Transverse colon (tissue), 4 donors: ENCODE measurements around the gene LRBA. TPM values are rescaled to one million over a fixed set of nuclear protein-coding genes. Genes with fewer than 3 reads are reported as not detected.

Experiments used
- DNase-seq: peaks from one replicate; pipeline ENCODE4 v3.0.0-alpha.2; 2019
- H3K27ac ChIP-seq, 4 donors: fragments of 200-600 bp; sonication (generic); 2 replicates each; pipeline ENCODE4 v1.5.1; 2016 to 2018; ENCODE audit warnings: inconsistent platforms in 4 of 4
- H3K27me3 ChIP-seq: fragments of 200-600 bp; sonication (generic); 2 replicates; pipeline ENCODE4 v1.5.1; 2017; ENCODE audit warnings: inconsistent platforms
- H3K36me3 ChIP-seq, 4 donors: fragments of 200-600 bp; sonication (generic); 2 replicates each; pipeline ENCODE4 v1.5.1; 2017 to 2019; ENCODE audit warnings: inconsistent platforms in 4 of 4
- H3K4me1 ChIP-seq, 4 donors: fragments of 200-600 bp; sonication (generic); 2 replicates each; pipeline ENCODE4 v1.5.1; 2017 to 2020; ENCODE audit warnings: inconsistent platforms in 4 of 4
- H3K4me3 ChIP-seq, 4 donors: fragments of 200-600 bp; sonication (generic); 1 replicate in 1 of 4; 2 replicates in 3 of 4; pipeline versions ENCODE4 v1.5.1 to v1.6.1; 2017 to 2019; ENCODE audit warnings: inconsistent platforms in 4 of 4
- H3K9me3 ChIP-seq, 2 donors: fragments of 200-600 bp; sonication (generic); 2 replicates each; pipeline ENCODE4 v1.5.1; 2017 to 2019; ENCODE audit warnings: inconsistent platforms in 2 of 2
- CTCF ChIP-seq, 5 experiments: fragments of 200-600 bp in 3 of 5; fragments of 450-650 bp in 2 of 5; sonication (generic) in 3 of 5; IDR thresholded peaks; 1 replicate in 2 of 5; 2 replicates in 3 of 5; pipeline ENCODE4 v1.5.1; 2016 to 2017; ENCODE audit warnings: antibody characterized with exemption in 5 of 5, inconsistent platforms in 3 of 5, mild to moderate bottlenecking in 2 of 5, moderate library complexity in 1 of 5
- EP300 ChIP-seq: sonication (generic); formaldehyde crosslinking; IDR thresholded peaks from one replicate; pipeline ENCODE4 v1.6.1; 2017; ENCODE audit warnings: antibody characterized with exemption, low read depth
- POLR2A ChIP-seq: fragments of 450-650 bp; IDR thresholded peaks from one replicate; pipeline ENCODE4 v1.6.1; 2016; ENCODE audit warnings: antibody characterized with exemption, mild to moderate bottlenecking, moderate library complexity
- POLR2AphosphoS5 ChIP-seq, 3 donors: sonication (generic); formaldehyde crosslinking; IDR thresholded peaks; one replicate each; pipeline ENCODE4 v1.6.1; 2016; ENCODE audit warnings: antibody characterized with exemption in 3 of 3
- WGBS, 2 donors: methylation state at CpG; one replicate each; pipeline ENCODE4 v1.1.5; 2018; ENCODE audit warnings: low coverage in 1 of 2; 5-methylcytosine and 5-hydroxymethylcytosine counted together
- in situ Hi-C, 4 donors: fragments of 200-750 bp; cut with MboI; loops; one replicate each; pipeline versions ENCODE4 v1.15.0 to v1.15.1; 2017; ENCODE audit warnings: low sequenced_read_pairs in 3 of 4, low pct_ligation_motif_present in 1 of 4, low pct_unique_long_range_greater_than_20kb in 1 of 4
- intact Hi-C: fragments of 100-400 bp; cut with DNase I; formaldehyde crosslinking; loops from one replicate; pipeline ENCODE4 v1.15.1; 2023; ENCODE audit warnings: low total_unique reads
- total RNA-seq, 4 donors: library from RNA; depleted of rRNA; stranded (reverse); fragments of >200 nt; gene quantifications; one replicate each; pipeline ENCODE4 v1.1.0, GENCODE V29; 2016

LRBA gene
- total RNA-seq, 4 donors from 2014 or later = 82.7 to 125 (median 112) TPM

GRCh38 chr4:151013944-151014343, 1.1 kb downstream of the LRBA start:
- H3K36me3 ChIP-seq = no peaks in the 10 kb centered on the region
- no peaks in the 10 kb centered on the region for H3K27me3 ChIP-seq
- intact Hi-C loops (no loop called here), in situ Hi-C loops (no loop called here)
- H3K4me3 ChIP-seq = peak overlapping the region in 3 of 4 donors; percentile 89 to 92 (median 92)
- TF ChIP-seq POLR2AphosphoS5 (IDR thresholded peaks at IDR 0.05) (no peak), CTCF (IDR thresholded peaks at IDR 0.05) (no peak), EP300 (no peak), POLR2A (no peak)
- 7 to 13% methylated on average over 4 of the region's 4 CpGs for WGBS, 2 donors
- DNase-seq = no peak
- no peaks in the 10 kb centered on the region for H3K9me3 ChIP-seq
- peaks cover 3 to 27% (median 15%) of the 10 kb centered on the region in 4 donors for H3K4me1 ChIP-seq
- H3K27ac ChIP-seq = peak overlapping the region; percentile 98 to 99 (median 99)

GRCh38 chr4:151013491-151013890, 1.6 kb downstream of the LRBA start:
- no peaks in the 10 kb centered on the region for H3K27me3 ChIP-seq
- H3K4me1 ChIP-seq = peaks cover 3 to 27% (median 15%) of the 10 kb centered on the region in 4 donors
- intact Hi-C loops (no loop called here), in situ Hi-C loops (no loop called here)
- H3K36me3 ChIP-seq = no peaks in the 10 kb centered on the region
- DNase-seq = no peak
- peak overlapping the region in 3 of 4 donors; percentile 89 to 92 (median 92) for H3K4me3 ChIP-seq
- 7% methylated on average over 1 of the region's 1 CpG; no CpG with 5 or more reads in 1 of the 2 donors for WGBS, 2 donors
- peak overlapping the region in 2 of 4 donors; percentile 14 to 99 for H3K27ac ChIP-seq
- no peaks in the 10 kb centered on the region for H3K9me3 ChIP-seq
- TF ChIP-seq EP300 (no peak), POLR2A (no peak), POLR2AphosphoS5 (IDR thresholded peaks at IDR 0.05) (no peak), CTCF (IDR thresholded peaks at IDR 0.05) (no peak)

GRCh38 chr4:151012820-151013219, 2.3 kb downstream of the LRBA start:
- H3K4me3 ChIP-seq = peak overlapping the region in 3 of 4 donors; percentile 89 to 92 (median 92)
- H3K27me3 ChIP-seq = no peaks in the 10 kb centered on the region
- TF ChIP-seq POLR2AphosphoS5 (IDR thresholded peaks at IDR 0.05) = no peak
- no peak for TF ChIP-seq EP300
- TF ChIP-seq POLR2A = no peak
- TF ChIP-seq CTCF (IDR thresholded peaks at IDR 0.05) = no peak
- no peaks in the 10 kb centered on the region for H3K9me3 ChIP-seq
- in situ Hi-C loops = no loop called here
- peak overlapping the region in 3 of 4 donors; percentile 5 to 16 (median 14) for H3K27ac ChIP-seq
- DNase-seq = peak; percentile 51
- intact Hi-C loops = no loop called here
- H3K36me3 ChIP-seq = no peaks in the 10 kb centered on the region
- 35 to 43% methylated on average over 3 to 8 of the region's 8 CpGs for WGBS, 2 donors
- peaks cover 3 to 27% (median 15%) of the 10 kb centered on the region in 4 donors for H3K4me1 ChIP-seq

- intact Hi-C loops (no loop called here), in situ Hi-C loops (no loop called here)
- no peak for DNase-seq
- 67 to 72% methylated on average over 2 of the region's 2 CpGs for WGBS, 2 donors
- H3K36me3 ChIP-seq = no peaks in the 10 kb centered on the region
- H3K27ac ChIP-seq = no peak overlapping the region
- H3K4me1 ChIP-seq = peaks cover 3 to 27% (median 15%) of the 10 kb centered on the region in 4 donors
- H3K27me3 ChIP-seq = no peaks in the 10 kb centered on the region
- no peak for TF ChIP-seq EP300
- TF ChIP-seq POLR2A = no peak
- no peak for TF ChIP-seq CTCF (IDR thresholded peaks at IDR 0.05)
- TF ChIP-seq POLR2AphosphoS5 (IDR thresholded peaks at IDR 0.05) = no peak
- H3K4me3 ChIP-seq = peak overlapping the region in 1 of 4 donors; percentile 89
- no peaks in the 10 kb centered on the region for H3K9me3 ChIP-seq
Observed at GRCh38 chr4:151012376-151012775, 2.7 kb downstream of the LRBA start.
